HepG2 (cell line): ENCODE measurements around the gene DRAP1. TPM values are rescaled to one million over a fixed set of nuclear protein-coding genes. Genes with fewer than 3 reads are reported as not detected.
A peak's percentile ranks its signal among the peaks of the same experiment; 100 is the strongest.

Experiments used
- EEA1 ChIP-seq: sonication (generic); formaldehyde crosslinking; IDR thresholded peaks from 2 replicates; pipeline ENCODE4 v1.5.1; 2020; ENCODE audit warnings: mild to moderate bottlenecking, missing genetic modification reagents, borderline replicate concordance
- HCFC1 ChIP-seq: fragments of 150-350 bp; IDR thresholded peaks from 2 replicates; pipeline ENCODE4 v1.6.1; 2014; ENCODE audit warnings: low read depth, low read length
- IRF2 ChIP-seq: IDR thresholded peaks from 2 replicates; pipeline ENCODE4 v1.6.1; 2018; ENCODE audit warnings: missing genetic modification reagents, missing compliant biosample characterization
- JUNB ChIP-seq: sonication (generic); formaldehyde crosslinking; IDR thresholded peaks from 2 replicates; pipeline ENCODE4 v1.8.0; 2022; ENCODE audit warnings: missing genetic modification reagents, mild to moderate bottlenecking, borderline replicate concordance
- NBN ChIP-seq: fragments of 450-650 bp; conservative IDR thresholded peaks from 2 replicates; pipeline ENCODE4 v1.6.1; 2017
- NR2F2 ChIP-seq: IDR thresholded peaks from 2 replicates; pipeline ENCODE4 v1.6.1; 2012; ENCODE audit warnings: low read depth, inconsistent platforms, borderline replicate concordance
- RFX1 ChIP-seq: fragments of 450-650 bp; IDR thresholded peaks from 2 replicates; pipeline ENCODE4 v1.6.1; 2017
- SP4 ChIP-seq: sonication (generic); formaldehyde crosslinking; IDR thresholded peaks from 2 replicates; pipeline ENCODE4 v1.8.1; 2023; ENCODE audit warnings: mild to moderate bottlenecking, missing genetic modification reagents
- ZBTB7B ChIP-seq: sonication (generic); formaldehyde crosslinking; IDR thresholded peaks from 2 replicates; pipeline ENCODE4 v1.4.0; 2020; ENCODE audit warnings: missing genetic modification reagents
- ZC3H13 ChIP-seq: sonication (generic); formaldehyde crosslinking; IDR thresholded peaks from 2 replicates; pipeline ENCODE4 v1.8.1; 2023; ENCODE audit warnings: mild to moderate bottlenecking, missing genetic modification reagents, moderate library complexity
- ZFAT ChIP-seq: sonication (generic); formaldehyde crosslinking; conservative IDR thresholded peaks from 2 replicates; pipeline ENCODE4 v1.8.1; 2023; ENCODE audit warnings: missing genetic modification reagents, inconsistent platforms
- ZFP37 ChIP-seq: sonication (generic); formaldehyde crosslinking; IDR thresholded peaks from 2 replicates; pipeline ENCODE4 v1.4.0; 2020; ENCODE audit warnings: missing genetic modification reagents, borderline replicate concordance
- ZFYVE20 ChIP-seq: sonication (generic); formaldehyde crosslinking; IDR thresholded peaks from 2 replicates; pipeline ENCODE4 v1.8.0; 2023; ENCODE audit warnings: low read depth, mild to moderate bottlenecking, moderate library complexity, missing genetic modification reagents, borderline replicate concordance
- ZNF263 ChIP-seq: sonication (generic); formaldehyde crosslinking; IDR thresholded peaks from 2 replicates; pipeline ENCODE4 v1.4.0; 2020; ENCODE audit warnings: missing genetic modification reagents
- ZNF3 ChIP-seq: IDR thresholded peaks from 2 replicates; pipeline ENCODE4 v1.7.0; 2017; ENCODE audit warnings: inconsistent platforms
- ZNF354B ChIP-seq: sonication (generic); formaldehyde crosslinking; IDR thresholded peaks from 2 replicates; pipeline ENCODE4 v1.8.0; 2022; ENCODE audit warnings: mild to moderate bottlenecking, missing genetic modification reagents
- ZNF451 ChIP-seq: sonication (generic); formaldehyde crosslinking; IDR thresholded peaks from 2 replicates; pipeline ENCODE4 v1.5.0; 2020; ENCODE audit warnings: mild to moderate bottlenecking, missing genetic modification reagents
- ZNF547 ChIP-seq: sonication (generic); formaldehyde crosslinking; IDR thresholded peaks from 2 replicates; pipeline ENCODE4 v1.5.1; 2020; ENCODE audit warnings: mild to moderate bottlenecking, missing genetic modification reagents
- ZNF781 ChIP-seq: sonication (generic); formaldehyde crosslinking; IDR thresholded peaks from 2 replicates; pipeline ENCODE4 v1.5.1; 2020; ENCODE audit warnings: borderline replicate concordance, mild to moderate bottlenecking, missing genetic modification reagents; ENCODE audit errors: not compliant biosample characterization
- ZNF790 ChIP-seq: sonication (generic); formaldehyde crosslinking; IDR thresholded peaks from 2 replicates; pipeline ENCODE4 v1.8.0; 2022; ENCODE audit warnings: missing genetic modification reagents, mild to moderate bottlenecking, borderline replicate concordance
- polyA plus RNA-seq, 8 experiments: library from polyadenylated mRNA; depleted of rRNA in 3 of 8; stranded (reverse) in 7 of 8; unstranded in 1 of 8; fragments of >200 nt; fragmentation: Illumina TruSeq in 4 of 8; extraction: Trizol in 4 of 8; gene quantifications; 2 replicates each; pipeline versions ENCODE4 v1.2.1 to v1.2.3, GENCODE V29; 2011 to 2016; ENCODE audit warnings: low read depth in 4 of 8, missing spikeins in 1 of 8, mixed read lengths in 1 of 8; ENCODE audit not compliant: insufficient read depth in 1 of 8
- total RNA-seq, 5 experiments: library from RNA; depleted of rRNA; stranded (reverse); fragments of >200 nt; fragmentation: Illumina TruSeq; extraction: Trizol; gene quantifications; 2 replicates each; pipeline ENCODE4 v1.2.3, GENCODE V29; 2016; ENCODE audit warnings: low read depth in 1 of 5
- TF ChIP-seq, protein P1 (sequence below): sonication (generic); formaldehyde crosslinking; IDR thresholded peaks from 2 replicates; pipeline ENCODE4 v1.4.0; 2020; ENCODE audit warnings: missing genetic modification reagents
- TF ChIP-seq, protein P2 (sequence below): sonication (generic); formaldehyde crosslinking; IDR thresholded peaks from 2 replicates; pipeline ENCODE4 v1.8.0; 2022; ENCODE audit warnings: mild to moderate bottlenecking, missing genetic modification reagents, borderline replicate concordance
- TF ChIP-seq, protein P3 (sequence below): sonication (generic); formaldehyde crosslinking; IDR thresholded peaks from 2 replicates; pipeline ENCODE4 v1.8.1; 2023; ENCODE audit warnings: mild to moderate bottlenecking, missing genetic modification reagents
- TF ChIP-seq, protein P4 (sequence below): sonication (generic); formaldehyde crosslinking; IDR thresholded peaks from 2 replicates; pipeline ENCODE4 v1.4.0; 2020; ENCODE audit warnings: mild to moderate bottlenecking, missing genetic modification reagents
- TF ChIP-seq, protein P5 (sequence below): fragments of 450-650 bp; IDR thresholded peaks from 2 replicates; pipeline ENCODE4 v1.6.1; 2017

Gene DRAP1
- total and polyA plus RNA-seq, 2 of the 13 experiments (the other 11 are each of a cell fraction or from before 2014, with no cell fraction given): 46.8 to 52.3 TPM

DNA sequence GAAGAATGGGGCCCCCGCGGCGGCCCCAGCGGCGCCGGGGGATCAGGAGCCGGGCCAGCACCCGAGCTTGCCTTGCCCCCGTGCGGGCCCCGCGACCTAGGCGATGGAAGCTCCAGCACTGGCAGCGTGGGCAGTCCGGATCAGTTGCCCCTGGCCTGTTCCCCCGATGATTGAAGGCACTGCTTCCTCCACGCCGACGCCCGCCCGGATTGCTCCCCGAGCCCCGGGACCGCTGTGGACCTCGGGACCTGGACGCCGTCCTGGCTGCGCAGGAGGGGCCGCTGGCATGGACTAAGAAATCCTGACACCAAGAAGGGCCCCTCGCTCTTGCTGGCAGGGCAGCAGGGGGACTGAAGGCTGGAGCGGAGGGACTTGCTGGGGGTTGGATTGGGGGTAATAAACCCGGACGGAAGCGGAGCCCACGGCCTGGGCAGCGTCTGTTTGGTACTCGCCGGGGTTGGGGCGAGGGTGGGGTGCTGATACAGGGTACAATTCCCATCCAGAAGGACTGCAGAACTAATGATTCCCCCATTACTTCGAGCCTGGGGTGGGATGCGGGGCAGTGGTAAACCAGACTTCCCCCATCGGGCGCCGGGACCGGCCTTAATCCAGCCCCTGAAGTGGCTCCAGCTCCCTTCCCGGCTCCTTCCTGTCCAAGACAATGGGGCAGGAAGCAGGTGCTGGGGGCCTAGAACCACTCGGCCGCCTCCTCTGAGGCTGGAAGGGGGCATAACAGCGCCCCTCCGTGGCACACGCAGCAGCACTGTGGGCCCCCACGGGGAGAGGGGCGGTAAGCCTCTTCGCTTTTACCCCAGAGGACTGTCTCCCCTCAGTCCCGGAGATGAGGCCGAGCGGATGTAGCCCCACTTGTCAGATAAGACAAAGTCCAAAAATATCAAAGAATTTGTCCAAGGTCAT is 27.7 kb upstream of the DRAP1 start (continued):
- TF ChIP-seq, protein P1, sequence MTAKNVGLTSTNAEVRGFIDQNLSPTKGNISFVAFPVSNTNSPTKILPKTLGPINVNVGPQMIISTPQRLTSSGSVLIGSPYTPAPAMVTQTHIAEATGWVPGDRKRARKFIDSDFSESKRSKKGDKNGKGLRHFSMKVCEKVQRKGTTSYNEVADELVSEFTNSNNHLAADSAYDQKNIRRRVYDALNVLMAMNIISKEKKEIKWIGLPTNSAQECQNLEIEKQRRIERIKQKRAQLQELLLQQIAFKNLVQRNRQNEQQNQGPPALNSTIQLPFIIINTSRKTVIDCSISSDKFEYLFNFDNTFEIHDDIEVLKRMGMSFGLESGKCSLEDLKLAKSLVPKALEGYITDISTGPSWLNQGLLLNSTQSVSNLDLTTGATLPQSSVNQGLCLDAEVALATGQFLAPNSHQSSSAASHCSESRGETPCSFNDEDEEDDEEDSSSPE (CRISPR knock-in tag): no peak; the same call in 1 of the 2 replicates
- TF ChIP-seq, protein P2, sequence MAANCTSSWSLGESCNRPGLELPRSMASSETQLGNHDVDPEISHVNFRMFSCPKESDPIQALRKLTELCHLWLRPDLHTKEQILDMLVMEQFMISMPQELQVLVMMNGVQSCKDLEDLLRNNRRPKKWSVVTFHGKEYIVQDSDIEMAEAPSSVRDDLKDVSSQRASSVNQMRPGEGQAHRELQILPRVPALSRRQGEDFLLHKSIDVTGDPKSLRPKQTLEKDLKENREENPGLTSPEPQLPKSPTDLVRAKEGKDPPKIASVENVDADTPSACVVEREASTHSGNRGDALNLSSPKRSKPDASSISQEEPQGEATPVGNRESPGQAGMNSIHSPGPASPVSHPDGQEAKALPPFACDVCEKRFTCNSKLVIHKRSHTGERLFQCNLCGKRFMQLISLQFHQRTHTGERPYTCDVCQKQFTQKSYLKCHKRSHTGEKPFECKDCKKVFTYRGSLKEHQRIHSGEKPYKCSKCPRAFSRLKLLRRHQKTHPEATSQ (CRISPR knock-in tag): no peak
- no peak for TF ChIP-seq JUNB (CRISPR knock-in tag)
- 0 out of 2 replicates have a peak, but pooled peaks have one; percentile 29 for TF ChIP-seq EEA1 (CRISPR knock-in tag)
- TF ChIP-seq ZNF547 (CRISPR knock-in tag): no peak
- TF ChIP-seq ZNF3 (CRISPR knock-in tag): no peak
- no peak for TF ChIP-seq RFX1
- peak; percentile 24; the same call in 1 of the 2 replicates for TF ChIP-seq ZNF263 (CRISPR knock-in tag)
- TF ChIP-seq, protein P3, sequence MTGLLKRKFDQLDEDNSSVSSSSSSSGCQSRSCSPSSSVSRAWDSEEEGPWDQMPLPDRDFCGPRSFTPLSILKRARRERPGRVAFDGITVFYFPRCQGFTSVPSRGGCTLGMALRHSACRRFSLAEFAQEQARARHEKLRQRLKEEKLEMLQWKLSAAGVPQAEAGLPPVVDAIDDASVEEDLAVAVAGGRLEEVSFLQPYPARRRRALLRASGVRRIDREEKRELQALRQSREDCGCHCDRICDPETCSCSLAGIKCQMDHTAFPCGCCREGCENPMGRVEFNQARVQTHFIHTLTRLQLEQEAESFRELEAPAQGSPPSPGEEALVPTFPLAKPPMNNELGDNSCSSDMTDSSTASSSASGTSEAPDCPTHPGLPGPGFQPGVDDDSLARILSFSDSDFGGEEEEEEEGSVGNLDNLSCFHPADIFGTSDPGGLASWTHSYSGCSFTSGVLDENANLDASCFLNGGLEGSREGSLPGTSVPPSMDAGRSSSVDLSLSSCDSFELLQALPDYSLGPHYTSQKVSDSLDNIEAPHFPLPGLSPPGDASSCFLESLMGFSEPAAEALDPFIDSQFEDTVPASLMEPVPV (CRISPR knock-in tag): no peak
- TF ChIP-seq, protein P4, sequence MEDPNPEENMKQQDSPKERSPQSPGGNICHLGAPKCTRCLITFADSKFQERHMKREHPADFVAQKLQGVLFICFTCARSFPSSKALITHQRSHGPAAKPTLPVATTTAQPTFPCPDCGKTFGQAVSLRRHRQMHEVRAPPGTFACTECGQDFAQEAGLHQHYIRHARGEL (CRISPR knock-in tag): no peak
- no peak for TF ChIP-seq ZNF451 (CRISPR knock-in tag)
- no peak for TF ChIP-seq ZNF790 (CRISPR knock-in tag)
- TF ChIP-seq IRF2: no peak; the same call in 1 of the 2 replicates
- no peak for TF ChIP-seq HCFC1
- peak; percentile 60; the same call in 1 of the 2 replicates for TF ChIP-seq SP4
- TF ChIP-seq NBN: no peak
- TF ChIP-seq ZC3H13: peak; percentile 97
- TF ChIP-seq ZFAT: no peak
- TF ChIP-seq ZNF781 (CRISPR knock-in tag): peak; percentile 42
- no peak for TF ChIP-seq ZNF354B
- TF ChIP-seq ZBTB7B (CRISPR knock-in tag): peak; percentile 96
- no peak for TF ChIP-seq ZFYVE20 (CRISPR knock-in tag)
- TF ChIP-seq ZFP37 (CRISPR knock-in tag): no peak
- peak; percentile 25; the same call in 1 of the 2 replicates for TF ChIP-seq NR2F2
- TF ChIP-seq, protein P5, sequence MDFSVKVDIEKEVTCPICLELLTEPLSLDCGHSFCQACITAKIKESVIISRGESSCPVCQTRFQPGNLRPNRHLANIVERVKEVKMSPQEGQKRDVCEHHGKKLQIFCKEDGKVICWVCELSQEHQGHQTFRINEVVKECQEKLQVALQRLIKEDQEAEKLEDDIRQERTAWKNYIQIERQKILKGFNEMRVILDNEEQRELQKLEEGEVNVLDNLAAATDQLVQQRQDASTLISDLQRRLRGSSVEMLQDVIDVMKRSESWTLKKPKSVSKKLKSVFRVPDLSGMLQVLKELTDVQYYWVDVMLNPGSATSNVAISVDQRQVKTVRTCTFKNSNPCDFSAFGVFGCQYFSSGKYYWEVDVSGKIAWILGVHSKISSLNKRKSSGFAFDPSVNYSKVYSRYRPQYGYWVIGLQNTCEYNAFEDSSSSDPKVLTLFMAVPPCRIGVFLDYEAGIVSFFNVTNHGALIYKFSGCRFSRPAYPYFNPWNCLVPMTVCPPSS: no peak
